HepG2 (cell line): ENCODE measurements around the gene CDH13. TPM values are rescaled to one million over a fixed set of nuclear protein-coding genes. Genes with fewer than 3 reads are reported as not detected.

Experiments used
- ATAC-seq: fragments of 200-7000 bp; cut with Tn5 transposase; 3 replicates; pipeline ENCODE4 v1.9.1; 2020; ENCODE audit warnings: mild to moderate bottlenecking, moderate library complexity
- BruUV-seq: library from RNA; stranded (reverse); fragments of 400-500 nt; replicated peaks from 2 replicates; lab custom pipeline; 2021; lab: Mats Ljungman, UMichigan
- CTCF ChIA-PET: fragments of 300-600 bp; formaldehyde crosslinking; extraction: SDS; loops from one replicate; lab custom pipeline; 2021; ENCODE audit warnings: low total read pairs, inconsistent platforms, low intra/inter-chr PET ratio; lab: Yijun Ruan, JAX
- POLR2A ChIA-PET: fragments of 350-600 bp; sonication (Branson Sonifier 250); formaldehyde crosslinking; loops from one replicate; lab custom pipeline; 2020; ENCODE audit warnings: antibody characterized with exemption, inconsistent platforms; lab: Yijun Ruan, JAX
- DNase-seq: peaks from one replicate; pipeline ENCODE4 v3.0.0-alpha.2; 2015; ENCODE audit warnings: low spot score
- FAIRE-seq: peaks from 3 replicates; lab custom pipeline; 2011; peaks lifted over from hg19 to GRCh38; lab: Jason Lieb, UNC
- H2AFZ ChIP-seq: one replicate; pipeline ENCODE4 v1.6.1; 2011; ENCODE audit warnings: low read length, inconsistent platforms
- H3K27ac ChIP-seq: fragments of 300-600 bp; 3 replicates; pipeline ENCODE4 v1.8.0; 2011; ENCODE audit warnings: mixed run types, mild to moderate bottlenecking, mixed read lengths, low read length, inconsistent platforms; ENCODE audit not compliant: insufficient read depth; ENCODE audit errors: extremely low read length
- H3K27me3 ChIP-seq, 2 experiments: fragments of 200-600 bp in 1 of 2; 2 replicates in 1 of 2; 3 replicates in 1 of 2; pipeline versions ENCODE4 v1.6.0 to v1.8.0; 2011; ENCODE audit warnings: low read length in 2 of 2, mild to moderate bottlenecking in 2 of 2, moderate library complexity in 2 of 2, inconsistent platforms in 1 of 2; ENCODE audit not compliant: insufficient read depth in 2 of 2, control insufficient read depth in 1 of 2
- H3K36me3 ChIP-seq, 2 experiments: fragments of 200-600 bp in 1 of 2; replicated peaks in 1 of 2; 2 replicates in 1 of 2; 3 replicates in 1 of 2; pipeline versions ENCODE4 v1.5.1 to v1.8.0; 2011; ENCODE audit warnings: low read length in 2 of 2, inconsistent platforms in 1 of 2; ENCODE audit not compliant: insufficient read depth in 2 of 2, control insufficient read depth in 1 of 2
- H3K4me1 ChIP-seq: 2 replicates; pipeline ENCODE4 v1.5.1; 2012; ENCODE audit warnings: low read length, inconsistent platforms; ENCODE audit not compliant: insufficient read depth
- H3K4me2 ChIP-seq: 2 replicates; pipeline ENCODE4 v1.6.0; 2011; ENCODE audit warnings: low read depth, low read length, inconsistent platforms
- H3K4me3 ChIP-seq, 3 experiments: fragments of 200-600 bp in 1 of 3; sonication (generic), shearing (Covaris generic) in 1 of 3; replicated peaks in 1 of 3; 2 replicates each; pipeline ENCODE4 v1.5.1; 2011 to 2016; ENCODE audit warnings: low read length in 3 of 3, inconsistent platforms in 2 of 3, low read depth in 2 of 3, mild to moderate bottlenecking in 2 of 3, control low read depth in 1 of 3, mixed read lengths in 1 of 3; ENCODE audit not compliant: insufficient read depth in 1 of 3
- H3K79me2 ChIP-seq: one replicate; pipeline ENCODE4 v1.6.1; 2011; ENCODE audit warnings: low read length, inconsistent platforms; ENCODE audit not compliant: insufficient read depth
- H3K9ac ChIP-seq: 2 replicates; pipeline ENCODE4 v1.6.0; 2011; ENCODE audit warnings: mild to moderate bottlenecking, low read depth, low read length, inconsistent platforms; ENCODE audit not compliant: insufficient read depth
- H3K9me3 ChIP-seq: 2 replicates; pipeline ENCODE4 v1.5.1; 2012; ENCODE audit warnings: mild to moderate bottlenecking, low read length
- H4K20me1 ChIP-seq: 2 replicates; pipeline ENCODE4 v1.6.0; 2011; ENCODE audit warnings: inconsistent platforms, mild to moderate bottlenecking, low read length, moderate library complexity; ENCODE audit not compliant: insufficient read depth
- CREB1 ChIP-seq, 2 experiments: fragments of 450-650 bp in 1 of 2; IDR thresholded peaks; 2 replicates each; pipeline ENCODE4 v1.6.1; 2016 to 2017; ENCODE audit warnings: control low read depth in 1 of 2, mild to moderate bottlenecking in 1 of 2, missing compliant biosample characterization in 1 of 2, missing genetic modification characterization in 1 of 2
- KLF15 ChIP-seq: sonication (generic); formaldehyde crosslinking; IDR thresholded peaks from 2 replicates; pipeline ENCODE4 v1.8.1; 2023; ENCODE audit warnings: borderline replicate concordance, mild to moderate bottlenecking, inconsistent platforms, missing genetic modification reagents, mixed read lengths
- MAFK ChIP-seq, 2 experiments: IDR thresholded peaks in 1 of 2; conservative IDR thresholded peaks in 1 of 2; 2 replicates each; pipeline ENCODE4 v1.6.1; 2011; ENCODE audit warnings: improper control_type of control experiment in 2 of 2, low read length in 2 of 2
- RFX1 ChIP-seq: fragments of 450-650 bp; IDR thresholded peaks from 2 replicates; pipeline ENCODE4 v1.6.1; 2017
- ZFAT ChIP-seq: sonication (generic); formaldehyde crosslinking; conservative IDR thresholded peaks from 2 replicates; pipeline ENCODE4 v1.8.1; 2023; ENCODE audit warnings: missing genetic modification reagents, inconsistent platforms
- WGBS: methylation state at CpG from one replicate; pipeline ENCODE4 v1.1.6; 2017; ENCODE audit warnings: low lambda C conversion rate; 5-methylcytosine and 5-hydroxymethylcytosine counted together
- in situ Hi-C: cut with HindIII; loops from 2 replicates; pipeline ENCODE4 v1.10.0; 2017; ENCODE audit warnings: low pct_unique_long_range_greater_than_20kb; ENCODE audit not compliant: extremely low pct_ligation_motif_present
- intact Hi-C: fragments of 100-400 bp; cut with micrococcal nuclease; formaldehyde crosslinking; loops from one replicate; pipeline ENCODE4 v1.10.0; 2022; ENCODE audit not compliant: unreplicated experiment
- polyA plus RNA-seq, 8 experiments: library from polyadenylated mRNA; depleted of rRNA in 3 of 8; stranded (reverse) in 7 of 8; unstranded in 1 of 8; fragments of >200 nt; fragmentation: Illumina TruSeq in 4 of 8; extraction: Trizol in 4 of 8; gene quantifications; 2 replicates each; pipeline versions ENCODE4 v1.2.1 to v1.2.3, GENCODE V29; 2011 to 2016; ENCODE audit warnings: low read depth in 4 of 8, missing spikeins in 1 of 8, mixed read lengths in 1 of 8; ENCODE audit not compliant: insufficient read depth in 1 of 8
- total RNA-seq, 5 experiments: library from RNA; depleted of rRNA; stranded (reverse); fragments of >200 nt; fragmentation: Illumina TruSeq; extraction: Trizol; gene quantifications; 2 replicates each; pipeline ENCODE4 v1.2.3, GENCODE V29; 2016; ENCODE audit warnings: low read depth in 1 of 5

Gene CDH13
- total and polyA plus RNA-seq, 2 of the 13 experiments (the other 11 are each of a cell fraction or from before 2014, with no cell fraction given) = not detected

- peaks cover under 1% of the 10 kb centered on the region; the same call in 1 of the 2 replicates for H3K9me3 ChIP-seq
- ATAC-seq (no peak), DNase-seq (no peak), FAIRE-seq (no peak)
- H3K27ac ChIP-seq = no peak overlapping the region
- intact Hi-C loops = no loop called here
- no peak overlapping the region for H3K4me3 ChIP-seq
- no peaks in the 10 kb centered on the region for H3K79me2 ChIP-seq
- H4K20me1 ChIP-seq = no peaks in the 10 kb centered on the region
- no peak overlapping the region for H3K9ac ChIP-seq
- in situ Hi-C loops = no loop called here
- no peaks in the 10 kb centered on the region for H3K4me1 ChIP-seq
- no TSS peak for BruUV-seq
- no peak for TF ChIP-seq KLF15 (CRISPR knock-in tag)
- 0 out of 4 replicates have a peak, but pooled peaks of 1 of the 2 experiments have one; percentile 14 for TF ChIP-seq MAFK (conservative IDR thresholded peaks at IDR 0.05 in 1 of 2, IDR thresholded peaks at IDR 0.05 in 1 of 2; ENCODE audit: low read length in 2 of 2)
- TF ChIP-seq, all 625 proteins: peak for 1
- ChIA-PET CTCF (no interaction called here), POLR2A (no interaction called here)
- Histone ChIP-seq H3K36me3 (no peaks in the 10 kb centered on the region), H3K4me2 (no peak overlapping the region), H3K27me3 (no peaks in the 10 kb centered on the region), H2AFZ (no peak overlapping the region)
- WGBS = 2% methylated on average over 2 of the region's 2 CpGs
These were observed 532.3 kb downstream of the CDH13 start for GRCh38 chr16:83159049-83159448.

GRCh38 chr16:83160287-83161020, 533.7 kb downstream of the CDH13 start:
- CTCF ChIA-PET = no interaction called here
- Histone ChIP-seq H3K4me2 (no peak overlapping the region), H2AFZ (no peak overlapping the region)
- TF ChIP-seq RFX1 = peak; percentile 50; the same call in 1 of the 2 replicates
- TF ChIP-seq ZFAT (CRISPR knock-in tag) = no peak
- TF ChIP-seq CREB1 (IDR thresholded peaks at IDR 0.05) = peak; percentile 49
- no peak for TF ChIP-seq CREB1 (CRISPR knock-in tag; IDR thresholded peaks at IDR 0.05)
- TF ChIP-seq, all 625 proteins: peak for 2
- no TSS peak for BruUV-seq
- intact Hi-C loops = no loop called here
- in situ Hi-C loops = no loop called here
- ATAC-seq = no peak
- no peak for FAIRE-seq
- WGBS = 13% methylated on average over 7 of the region's 7 CpGs
- H4K20me1 ChIP-seq = no peaks in the 10 kb centered on the region
- no peaks in the 10 kb centered on the region for H3K9me3 ChIP-seq
- H3K27me3 ChIP-seq = no peaks in the 10 kb centered on the region
- H3K36me3 ChIP-seq = no peaks in the 10 kb centered on the region
- POLR2A ChIA-PET = no interaction called here
- H3K27ac ChIP-seq = no peak overlapping the region
- no peak for DNase-seq
- H3K4me1 ChIP-seq = no peaks in the 10 kb centered on the region
- H3K4me3 ChIP-seq = no peak overlapping the region
- no peaks in the 10 kb centered on the region for H3K79me2 ChIP-seq
- no peak overlapping the region for H3K9ac ChIP-seq
